NCI-H128 (cell line): ENCODE results near the gene GSG1L.
"Not testable (repeated sequence)": the region's sequence is repeated elsewhere in the genome, so short reads cannot be mapped to it uniquely, and the experiment has no call there.

Source experiments
- DNase-seq: peaks from one replicate; lab custom pipeline; 2025; ENCODE audit not compliant: unreplicated experiment; lab: John Stamatoyannopoulos, UW

The GSG1L gene

DNA sequence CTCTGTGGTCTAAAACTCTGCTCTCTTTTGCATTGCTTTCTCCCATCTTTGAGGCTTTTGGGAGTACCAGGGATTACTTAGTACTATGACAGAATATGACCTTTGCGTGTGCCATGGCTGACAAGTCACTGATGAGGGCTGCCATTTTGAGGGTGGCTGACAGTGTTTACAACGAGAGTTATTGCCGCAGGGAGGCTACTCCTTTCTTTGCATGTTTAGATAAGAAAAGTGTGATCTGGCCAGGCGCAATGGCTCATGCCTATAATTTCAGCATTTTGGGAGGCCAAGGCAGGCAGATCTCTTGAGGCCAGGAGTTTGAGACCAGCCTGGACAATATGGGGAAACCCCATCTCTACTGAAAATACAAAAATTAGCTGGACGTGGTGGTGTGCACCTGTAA, 77.5 kb downstream of the GSG1L start:
- no peak for DNase-seq

- no peak for DNase-seq
Observed at GRCh38 chr16:27984121-27984520, 79.4 kb downstream of the GSG1L start.

- no peak for DNase-seq
Observed at GRCh38 chr16:27983244-27983643, 80.3 kb downstream of the GSG1L start.

DNA sequence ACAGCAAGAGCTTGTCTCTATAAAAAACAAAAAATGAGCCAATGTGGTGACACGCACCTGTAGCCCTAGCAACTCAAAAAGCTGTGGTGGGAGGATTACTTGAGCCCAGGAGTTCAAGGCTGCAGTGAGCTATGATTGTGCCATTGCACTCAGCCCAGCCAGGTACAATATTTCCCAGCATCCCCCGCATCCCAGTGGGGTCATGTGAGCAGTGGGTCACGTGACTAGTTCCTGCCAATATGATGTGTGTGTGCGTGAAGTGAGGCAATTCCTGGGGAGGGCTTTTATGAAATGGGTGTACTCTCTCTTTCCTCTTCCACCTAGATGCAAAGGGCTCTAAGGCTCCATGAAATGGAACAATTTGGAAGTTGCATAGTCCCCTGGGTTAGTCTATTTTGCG, 81.3 kb downstream of the GSG1L start:
- no peak for DNase-seq

DNA sequence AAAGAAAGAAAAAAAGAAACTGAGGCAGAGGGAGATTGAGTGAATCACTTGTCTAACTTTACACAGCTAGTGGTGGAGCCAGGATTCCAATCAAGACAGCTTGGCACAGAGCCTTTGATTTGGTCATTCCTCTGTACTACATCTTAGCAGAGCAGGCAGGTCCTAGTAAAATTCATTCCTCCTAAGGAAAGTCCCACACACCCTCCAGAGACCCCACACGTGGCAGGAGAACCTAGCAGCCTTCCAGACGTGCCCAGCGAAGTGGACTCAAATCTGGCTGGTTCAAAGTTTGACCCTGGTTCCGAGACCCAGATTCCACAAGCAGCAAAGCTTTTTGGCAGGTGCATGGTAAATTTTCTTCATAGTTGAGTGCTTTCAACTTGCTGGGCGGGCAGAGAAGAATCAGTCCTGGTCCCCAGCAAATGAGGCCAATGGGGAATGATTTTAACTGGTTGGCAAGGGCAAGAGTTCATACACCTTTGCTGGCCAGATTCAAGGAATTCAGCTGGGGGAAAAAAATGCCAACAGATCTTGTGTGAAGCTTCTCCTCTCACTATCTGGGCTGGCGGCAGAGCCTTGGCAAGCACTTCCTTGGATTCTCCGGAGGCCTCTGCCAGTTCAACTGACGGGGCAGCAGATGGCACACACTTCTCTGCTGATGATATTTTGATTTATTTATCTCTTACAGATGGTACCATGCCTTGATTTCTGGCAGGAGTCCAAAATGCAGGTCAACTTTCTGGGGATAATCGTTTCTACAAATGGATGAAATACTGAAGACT, 82.4 kb downstream of the GSG1L start:
- DNase-seq: no peak

DNA sequence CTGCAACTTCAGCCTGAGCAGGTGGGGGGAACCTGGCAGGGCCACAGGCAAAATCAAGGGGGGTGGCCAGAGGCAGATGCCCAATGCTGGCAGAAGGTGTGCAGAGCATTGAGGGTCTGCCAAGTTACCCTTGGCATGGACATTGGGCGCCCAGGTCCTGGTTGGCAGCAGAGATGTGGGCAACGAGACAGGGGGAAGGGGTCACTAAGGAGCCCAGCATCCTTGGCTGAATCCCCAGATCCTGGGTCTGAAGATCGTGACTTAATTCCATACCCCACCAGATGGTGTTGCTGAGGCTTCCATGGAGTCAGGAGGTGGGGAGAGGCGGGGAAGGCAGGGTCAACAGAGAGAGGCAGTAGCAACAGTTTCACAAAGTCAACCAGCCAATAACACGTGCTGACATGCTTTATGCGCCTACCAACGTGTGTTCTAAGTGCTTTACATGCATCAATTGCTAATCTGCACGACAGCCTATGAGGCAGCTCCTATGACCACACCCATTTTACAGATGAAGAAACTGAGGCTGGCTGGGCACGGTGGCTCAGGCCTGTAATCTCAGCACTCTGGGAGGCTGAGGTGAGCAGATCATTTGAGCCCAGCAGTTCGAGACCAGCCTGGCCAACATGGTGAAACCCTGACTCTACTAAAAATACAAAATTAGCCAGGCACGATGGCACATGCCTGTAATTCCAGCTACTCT, 83.3 kb downstream of the GSG1L start:
- no peak for DNase-seq

DNA sequence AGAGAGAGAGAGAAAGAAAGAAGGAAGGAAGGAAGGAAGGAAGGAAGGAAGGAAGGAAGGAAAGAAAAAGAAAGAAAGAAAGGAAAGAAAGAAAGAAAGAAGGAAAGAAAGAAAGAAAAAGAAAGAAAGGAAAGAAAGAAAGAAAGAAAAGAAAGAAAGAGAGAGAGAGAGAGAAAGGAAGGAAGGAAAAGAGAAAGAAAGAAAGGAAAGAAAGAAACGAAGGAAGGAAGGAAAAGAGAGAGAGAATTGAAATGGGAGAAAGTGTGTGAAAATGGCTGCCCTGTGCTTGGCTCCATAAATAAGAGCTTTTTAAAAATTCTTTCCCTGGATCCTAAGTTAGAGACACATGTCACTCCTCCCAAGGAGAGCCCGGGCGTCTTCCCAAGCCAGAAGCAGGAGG, 83.8 kb downstream of the GSG1L start:
- DNase-seq: not testable (repeated sequence)

- no peak for DNase-seq
Observed at GRCh38 chr16:27978876-27979275, 84.6 kb downstream of the GSG1L start.

DNA sequence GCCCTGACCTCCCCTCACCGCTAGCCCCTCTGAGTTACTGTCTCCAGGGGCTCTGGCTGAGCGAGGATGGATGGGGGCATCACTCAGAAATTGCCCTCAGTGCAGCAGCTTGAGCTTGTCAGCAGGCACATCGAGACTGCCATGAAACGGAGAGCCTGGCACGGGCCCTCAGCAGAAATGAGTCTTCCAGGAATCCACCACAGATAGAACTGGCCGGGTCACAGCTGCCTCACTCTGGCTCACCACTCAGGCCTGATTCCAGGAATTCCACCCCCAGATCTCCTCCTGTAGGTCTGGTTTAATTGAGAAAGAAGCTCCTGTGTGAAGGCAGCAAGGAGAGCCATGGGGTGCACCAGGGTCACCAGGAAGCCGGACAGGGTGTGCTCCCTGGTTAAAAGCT, 85.5 kb downstream of the GSG1L start:
- no peak for DNase-seq

- DNase-seq: no peak
Observed at GRCh38 chr16:27976990-27977389, 86.5 kb downstream of the GSG1L start.

DNA sequence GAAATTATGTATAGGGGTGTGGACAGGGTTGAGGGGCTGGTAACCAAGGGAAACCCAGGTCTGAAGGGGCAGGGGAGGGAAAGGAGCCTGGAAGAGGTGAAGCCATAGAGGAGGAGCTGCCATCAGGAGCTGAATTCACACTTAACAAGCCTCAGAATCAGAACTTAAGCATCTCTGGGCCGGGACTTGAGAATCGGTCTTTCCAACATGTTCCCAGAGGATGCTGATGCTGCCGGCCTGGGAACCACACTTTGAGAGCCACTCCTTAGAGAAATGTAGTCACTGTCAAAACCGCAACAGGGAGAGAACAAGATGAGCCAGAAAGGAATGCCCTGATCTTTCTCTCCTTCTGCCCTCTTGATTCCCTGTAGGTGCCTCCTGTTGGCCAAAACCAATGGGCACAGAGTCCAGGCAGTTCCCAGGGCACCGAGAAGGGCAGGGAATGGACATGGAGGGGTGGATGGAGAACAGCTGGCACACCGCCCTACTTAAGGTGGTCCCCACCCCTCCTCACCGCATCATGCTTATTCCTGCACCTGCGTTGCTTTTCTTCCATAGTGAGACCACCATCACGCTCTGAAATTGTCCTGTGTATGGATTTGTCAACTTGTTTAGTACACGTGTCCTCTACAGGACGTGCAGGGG, 88.5 kb downstream of the GSG1L start:
- DNase-seq: no peak

DNA sequence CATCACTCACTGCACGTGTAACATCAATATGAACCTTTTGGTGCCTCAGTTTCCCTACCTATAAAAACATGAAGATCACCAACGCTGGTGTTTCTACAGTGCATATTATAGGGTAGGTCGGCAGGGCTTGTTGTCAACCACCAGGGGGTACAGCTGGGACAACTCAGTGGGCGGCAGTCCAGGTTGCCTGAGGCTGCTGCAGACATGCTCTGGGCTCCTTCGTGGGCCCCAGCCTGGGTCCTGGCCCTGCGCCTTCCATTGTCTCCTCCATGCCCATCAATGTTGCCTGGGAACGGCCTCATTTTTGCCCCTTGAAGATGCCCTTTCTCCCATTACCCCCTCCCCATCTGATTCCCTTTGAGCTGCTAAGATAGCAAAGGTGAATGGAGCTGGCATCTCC, 89.8 kb downstream of the GSG1L start:
- no peak for DNase-seq

DNA sequence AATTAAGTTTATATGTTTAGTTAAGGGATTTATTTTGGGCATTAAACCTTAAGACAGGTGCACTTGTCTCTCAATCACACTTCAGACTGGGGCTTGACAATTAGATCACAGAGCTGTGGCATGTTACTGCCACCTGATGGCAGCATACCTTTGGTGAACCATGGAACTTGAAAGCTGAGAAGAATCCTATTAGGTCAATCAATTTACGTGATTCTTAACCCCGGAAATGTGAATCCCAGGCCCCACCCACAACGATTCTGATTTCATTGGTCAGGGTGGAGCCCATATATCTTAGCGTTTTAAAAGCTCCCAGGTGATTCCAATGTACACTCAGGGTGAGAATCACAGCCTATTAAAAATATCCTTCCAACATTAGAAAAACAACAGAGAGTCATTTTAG, 91.0 kb downstream of the GSG1L start:
- no peak for DNase-seq

- DNase-seq: no peak
Observed at GRCh38 chr16:27969574-27969973, 93.9 kb downstream of the GSG1L start.

DNA sequence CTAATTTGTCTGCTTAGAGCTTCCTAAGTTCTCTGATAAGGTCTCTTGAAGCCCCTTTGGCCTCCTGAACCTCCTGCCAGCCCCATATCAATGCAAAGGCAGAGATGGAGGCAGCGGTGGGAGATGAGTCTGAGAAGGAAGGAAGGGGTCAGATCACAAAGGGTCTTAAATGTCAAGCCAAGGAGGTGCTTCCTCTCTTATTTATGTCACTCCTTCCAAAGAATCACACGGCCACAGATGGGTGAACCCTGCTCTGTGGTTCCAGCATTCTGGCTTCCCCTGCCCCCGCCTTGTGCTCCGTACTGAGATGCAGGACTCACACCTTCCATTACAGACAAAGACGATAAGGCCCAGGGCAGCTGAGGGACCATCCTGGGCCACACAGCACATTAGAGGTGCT, 96.3 kb downstream of the GSG1L start:
- no peak for DNase-seq

DNA sequence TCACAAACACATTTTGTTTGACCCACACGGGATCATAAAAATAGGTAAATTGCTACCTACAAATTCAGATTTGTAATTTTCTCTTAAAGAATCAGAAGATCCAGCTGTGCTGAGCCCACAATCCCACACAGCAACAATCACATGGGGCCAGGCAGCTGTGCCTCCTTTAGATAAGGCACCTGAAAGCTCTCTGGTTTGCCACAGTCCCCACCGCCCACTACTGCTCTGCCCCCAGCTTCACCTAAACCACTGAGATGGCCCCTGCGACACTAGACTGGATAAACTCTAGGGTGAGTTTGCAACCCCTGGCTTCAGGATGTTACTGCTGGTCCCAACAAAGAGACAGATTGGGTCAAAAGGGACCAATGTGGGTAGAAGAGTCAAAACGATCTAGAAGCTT, 96.8 kb downstream of the GSG1L start:
- no peak for DNase-seq

- DNase-seq: no peak
Observed at GRCh38 chr16:27965801-27966200, 97.7 kb downstream of the GSG1L start.

- DNase-seq: no peak
Observed at GRCh38 chr16:27963471-27963965, 100.0 kb downstream of the GSG1L start.

GRCh38 chr16:27962197-27962596, 101.3 kb downstream of the GSG1L start:
- DNase-seq: no peak

- no peak for DNase-seq
Observed at GRCh38 chr16:27961296-27961620, 102.3 kb downstream of the GSG1L start.

- no peak for DNase-seq
Observed at GRCh38 chr16:27960619-27961295, 102.8 kb downstream of the GSG1L start.

GRCh38 chr16:27959914-27960313, 103.6 kb downstream of the GSG1L start:
- DNase-seq: no peak
